H9 (cell line): ENCODE measurements around the gene VKORC1. TPM values are rescaled to one million over a fixed set of nuclear protein-coding genes. Genes with fewer than 3 reads are reported as not detected.

Experiments
- DNase-seq: peaks from one replicate; pipeline ENCODE4 v3.0.0-alpha.2; 2017
- H2AFZ ChIP-seq: one replicate; pipeline ENCODE4 v1.6.1; 2013; ENCODE audit warnings: mild to moderate bottlenecking, low read length, control low read depth, moderate library complexity
- H2AK5ac ChIP-seq: 2 replicates; pipeline ENCODE4 v1.6.1; 2013; ENCODE audit warnings: low read length, control low read depth, mixed read lengths; ENCODE audit not compliant: insufficient read length
- H2BK120ac ChIP-seq: one replicate; pipeline ENCODE4 v1.6.1; 2013; ENCODE audit warnings: low read depth, mild to moderate bottlenecking, low read length, control low read depth, inconsistent platforms; ENCODE audit not compliant: poor library complexity, severe bottlenecking
- H2BK12ac ChIP-seq: 2 replicates; pipeline ENCODE4 v1.6.1; 2013; ENCODE audit warnings: low read length, control low read depth, mixed read lengths, low read depth; ENCODE audit not compliant: insufficient read length
- H2BK15ac ChIP-seq: 2 replicates; pipeline ENCODE4 v1.6.1; 2013; ENCODE audit warnings: low read depth, low read length, control low read depth
- H2BK20ac ChIP-seq: one replicate; pipeline ENCODE4 v1.6.1; 2013; ENCODE audit warnings: low read depth, mild to moderate bottlenecking, low read length, control low read depth, inconsistent platforms; ENCODE audit not compliant: poor library complexity, severe bottlenecking
- H2BK5ac ChIP-seq: 2 replicates; pipeline ENCODE4 v1.6.1; 2013; ENCODE audit warnings: low read length, control low read depth, mixed read lengths; ENCODE audit not compliant: insufficient read length
- H3K14ac ChIP-seq: 2 replicates; pipeline ENCODE4 v1.6.1; 2013; ENCODE audit warnings: low read length, control low read depth; ENCODE audit not compliant: insufficient read depth
- H3K18ac ChIP-seq: 2 replicates; pipeline ENCODE4 v1.6.1; 2013; ENCODE audit warnings: low read depth, mild to moderate bottlenecking, mixed read lengths, low read length, control low read depth; ENCODE audit not compliant: insufficient read length
- H3K23ac ChIP-seq: 2 replicates; pipeline ENCODE4 v1.6.1; 2013; ENCODE audit warnings: low read length, control low read depth, mixed read lengths, low read depth; ENCODE audit not compliant: insufficient read length
- H3K23me2 ChIP-seq: 2 replicates; pipeline ENCODE4 v1.6.1; 2013; ENCODE audit warnings: low read depth, mild to moderate bottlenecking, mixed read lengths, low read length, control low read depth; ENCODE audit not compliant: insufficient read length, poor library complexity, severe bottlenecking
- H3K27ac ChIP-seq: 2 replicates; pipeline ENCODE4 v1.5.1; 2013; ENCODE audit warnings: low read length, control low read depth, mixed read lengths, low read depth; ENCODE audit not compliant: insufficient read length
- H3K27me3 ChIP-seq: 2 replicates; pipeline ENCODE4 v1.6.1; 2013; ENCODE audit warnings: low read length, control low read depth, inconsistent platforms; ENCODE audit not compliant: insufficient read depth
- H3K4ac ChIP-seq: 2 replicates; pipeline ENCODE4 v1.6.1; 2013; ENCODE audit warnings: low read depth, mild to moderate bottlenecking, control low read depth, inconsistent platforms, low read length, moderate library complexity
- H3K4me1 ChIP-seq: 2 replicates; pipeline ENCODE4 v1.6.1; 2013; ENCODE audit warnings: low read length, control low read depth, inconsistent platforms; ENCODE audit not compliant: insufficient read depth
- H3K4me2 ChIP-seq: 2 replicates; pipeline ENCODE4 v1.6.1; 2013; ENCODE audit warnings: low read length, control low read depth, mixed read lengths; ENCODE audit not compliant: insufficient read length, insufficient read depth
- H3K56ac ChIP-seq: 2 replicates; pipeline ENCODE4 v1.6.1; 2013; ENCODE audit warnings: low read depth, mild to moderate bottlenecking, mixed read lengths, low read length, control low read depth; ENCODE audit not compliant: insufficient read length
- H3K79me1 ChIP-seq: 2 replicates; pipeline ENCODE4 v1.6.1; 2013; ENCODE audit warnings: low read depth, mild to moderate bottlenecking, moderate library complexity, low read length, control low read depth, inconsistent platforms; ENCODE audit not compliant: insufficient read depth, poor library complexity, severe bottlenecking
- H3K79me2 ChIP-seq: 2 replicates; pipeline ENCODE4 v1.6.1; 2013; ENCODE audit warnings: low read length, control low read depth, inconsistent platforms; ENCODE audit not compliant: insufficient read depth
- H3K9ac ChIP-seq: 2 replicates; pipeline ENCODE4 v1.6.1; 2013; ENCODE audit warnings: low read length, control low read depth, mixed read lengths; ENCODE audit not compliant: insufficient read length; ENCODE audit errors: extremely low read depth
- H3K9me3 ChIP-seq: one replicate; pipeline ENCODE4 v1.6.1; 2013; ENCODE audit warnings: low read depth, low read length, inconsistent platforms; ENCODE audit not compliant: control insufficient read depth
- H3T11ph ChIP-seq: one replicate; pipeline ENCODE4 v1.6.1; 2013; ENCODE audit warnings: mild to moderate bottlenecking, low read length, control low read depth, inconsistent platforms
- H4K20me1 ChIP-seq: one replicate; pipeline ENCODE4 v1.6.1; 2013; ENCODE audit not compliant: control insufficient read depth, insufficient read length, insufficient read depth
- H4K5ac ChIP-seq: 2 replicates; pipeline ENCODE4 v1.6.1; 2013; ENCODE audit warnings: low read depth, mild to moderate bottlenecking, mixed read lengths, low read length, control low read depth; ENCODE audit not compliant: insufficient read length
- H4K8ac ChIP-seq: replicated peaks from 2 replicates; pipeline ENCODE4 v1.6.1; 2013; ENCODE audit warnings: low read length, control low read depth, mixed read lengths, low read depth; ENCODE audit not compliant: insufficient read length
- H4K91ac ChIP-seq: 2 replicates; pipeline ENCODE4 v1.6.1; 2013; ENCODE audit warnings: low read depth, mild to moderate bottlenecking, moderate library complexity, mixed read lengths, low read length, control low read depth; ENCODE audit not compliant: insufficient read length
- H3K27ac Mint-ChIP-seq, 3 experiments: 2 replicates in 2 of 3; 3 replicates in 1 of 3; pipeline ENCODE4 v1.8.0; 2020 to 2021; ENCODE audit warnings: mixed read lengths in 3 of 3, mild to moderate bottlenecking in 1 of 3, moderate library complexity in 1 of 3
- H3K27me3 Mint-ChIP-seq: 2 replicates; pipeline ENCODE4 v1.8.0; 2021; ENCODE audit warnings: low read depth, mild to moderate bottlenecking, moderate library complexity, mixed read lengths
- H3K36me3 Mint-ChIP-seq, 3 experiments: 2 replicates in 2 of 3; 3 replicates in 1 of 3; pipeline ENCODE4 v1.8.0; 2020 to 2021; ENCODE audit warnings: low read depth in 3 of 3, mixed read lengths in 3 of 3; ENCODE audit not compliant: insufficient read depth in 1 of 3
- H3K4me1 Mint-ChIP-seq, 2 experiments: 2 replicates each; pipeline ENCODE4 v1.8.0; 2020; ENCODE audit warnings: mixed read lengths in 2 of 2
- H3K4me3 Mint-ChIP-seq, 2 experiments: 2 replicates in 1 of 2; 3 replicates in 1 of 2; pipeline ENCODE4 v1.8.0; 2020 to 2021; ENCODE audit warnings: mild to moderate bottlenecking in 2 of 2, mixed read lengths in 2 of 2, moderate library complexity in 1 of 2
- H3K9me3 Mint-ChIP-seq, 2 experiments: 2 replicates in 1 of 2; 3 replicates in 1 of 2; pipeline ENCODE4 v1.8.0; 2020; ENCODE audit warnings: mild to moderate bottlenecking in 2 of 2, mixed read lengths in 2 of 2, moderate library complexity in 1 of 2
- CTCF ChIP-seq: fragments of 200-600 bp; sonication (generic); conservative IDR thresholded peaks from 3 replicates; pipeline ENCODE4 v1.8.0; 2021; ENCODE audit warnings: antibody characterized with exemption, mild to moderate bottlenecking
- WGBS: extraction: QIAGEN DNeasy Blood & Tissue Kit; methylation state at CpG from one replicate; pipeline ENCODE4 v1.1.7; 2013; ENCODE audit warnings: missing lambda C conversion rate, low lambda C conversion rate, mixed read lengths; ENCODE audit not compliant: insufficient read length; ENCODE audit errors: extremely low coverage; 5-methylcytosine and 5-hydroxymethylcytosine counted together
- total RNA-seq: library from RNA; stranded (reverse); gene quantifications from 2 replicates; pipeline ENCODE4 v1.2.1, GENCODE V29; 2021

Gene VKORC1
- total RNA-seq, 1 experiment from 2014 or later = 93.9 TPM

DNA sequence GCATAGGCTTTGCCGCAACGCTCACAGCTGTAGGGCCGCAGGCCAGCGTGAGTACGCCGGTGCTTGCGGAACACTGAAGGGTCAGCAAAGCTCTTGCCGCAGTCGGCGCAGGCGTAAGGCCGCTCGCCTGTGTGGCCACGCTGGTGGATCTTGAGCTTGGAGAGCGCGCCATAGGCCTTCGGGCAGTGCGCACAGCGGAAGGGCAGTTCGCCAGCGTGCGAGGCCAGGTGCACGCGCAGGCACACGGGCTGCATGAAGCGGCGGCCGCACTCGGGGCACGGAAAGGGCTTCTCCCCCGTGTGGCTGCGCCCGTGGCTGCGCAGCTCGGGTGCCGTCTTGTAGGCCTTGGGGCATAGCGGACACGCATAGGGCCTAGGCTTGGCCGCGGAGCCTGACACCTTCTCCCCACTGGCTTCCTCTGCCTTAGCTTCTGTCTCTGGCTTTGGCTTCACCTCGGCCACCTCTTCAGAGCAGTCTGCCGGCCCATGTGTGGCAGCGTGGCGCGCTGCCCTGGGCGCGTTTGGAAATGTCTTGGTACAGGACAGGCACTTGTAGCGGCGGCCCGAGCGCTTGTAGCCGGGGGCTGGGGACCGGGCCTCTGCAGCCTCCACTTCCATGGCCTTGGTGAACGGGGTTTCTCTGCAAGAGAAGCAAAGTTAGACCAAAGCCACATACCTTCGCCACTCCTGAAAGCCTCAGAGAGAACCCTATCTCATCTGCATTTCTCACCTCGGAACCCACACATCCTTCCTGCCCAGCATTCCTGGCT, 30.6 kb downstream of the VKORC1 start:
- Histone ChIP-seq H2BK20ac (no peak overlapping the region), H4K91ac (no peak overlapping the region), H3K4me2 (no peak overlapping the region), H3K4me1 (no peaks in the 10 kb centered on the region), H2AK5ac (no peak overlapping the region), H3T11ph (no peak overlapping the region), H3K23me2 (no peaks in the 10 kb centered on the region), H3K27ac (no peak overlapping the region), H3K9me3 (no peaks in the 10 kb centered on the region), H2BK120ac (no peak overlapping the region), H4K20me1 (no peaks in the 10 kb centered on the region), H3K4ac (no peak overlapping the region), H3K79me2 (peaks cover 7% of the 10 kb centered on the region; the same call in 1 of the 2 replicates), H2AFZ (no peak overlapping the region), H4K8ac (no peak overlapping the region), H2BK15ac (no peak overlapping the region), H2BK5ac (no peak overlapping the region), H3K79me1 (peaks cover 4% of the 10 kb centered on the region), H3K14ac (no peak overlapping the region), H4K5ac (no peak overlapping the region), H3K23ac (no peak overlapping the region), H3K27me3 (no peaks in the 10 kb centered on the region), H2BK12ac (no peak overlapping the region), H3K18ac (no peak overlapping the region), H3K9ac (no peak overlapping the region), H3K56ac (no peak overlapping the region)
- Mint-ChIP-seq H3K27me3 (no peaks in the 10 kb centered on the region), H3K36me3 (peaks cover 22 to 51% (median 40%) of the 10 kb centered on the region in 3 experiments), H3K4me3 (no peak overlapping the region; a peak in 1 of 5 replicates), H3K4me1 (no peaks in the 10 kb centered on the region), H3K27ac (peak overlapping the region; percentile 22 to 49 (median 34); a peak in 4 of 7 replicates), H3K9me3 (no peaks in the 10 kb centered on the region)
- no peak for TF ChIP-seq CTCF
- WGBS = no CpG with 5 or more reads among the region's 56 CpGs
- no peak for DNase-seq
